Upper lobe of left lung (tissue), 4 donors: ENCODE results near the gene TNNC1.
A peak's percentile ranks its signal among the peaks of the same experiment; 100 is the strongest.

Experiments
- EP300 ChIP-seq, 4 donors: sonication (generic); formaldehyde crosslinking; IDR thresholded peaks; one replicate each; pipeline ENCODE4 v1.5.1; 2017; ENCODE audit warnings: antibody characterized with exemption in 4 of 4, control low read depth in 2 of 4
- POLR2A ChIP-seq, 4 donors: fragments of 450-650 bp; IDR thresholded peaks; one replicate each; pipeline ENCODE4 v1.5.1; 2016 to 2017; ENCODE audit warnings: antibody characterized with exemption in 4 of 4, mild to moderate bottlenecking in 2 of 4
- POLR2AphosphoS5 ChIP-seq, 2 donors: sonication (generic); formaldehyde crosslinking; IDR thresholded peaks; one replicate each; pipeline ENCODE4 v1.5.1; 2017; ENCODE audit warnings: antibody characterized with exemption in 2 of 2
- TF ChIP-seq, protein P1 (sequence below), 6 experiments: fragments of 450-650 bp in 4 of 6; fragments of 200-600 bp in 2 of 6; sonication (generic) in 2 of 6; IDR thresholded peaks; one replicate each; pipeline ENCODE4 v1.5.1; 2016 to 2019; ENCODE audit warnings: antibody characterized with exemption in 6 of 6

DNA sequence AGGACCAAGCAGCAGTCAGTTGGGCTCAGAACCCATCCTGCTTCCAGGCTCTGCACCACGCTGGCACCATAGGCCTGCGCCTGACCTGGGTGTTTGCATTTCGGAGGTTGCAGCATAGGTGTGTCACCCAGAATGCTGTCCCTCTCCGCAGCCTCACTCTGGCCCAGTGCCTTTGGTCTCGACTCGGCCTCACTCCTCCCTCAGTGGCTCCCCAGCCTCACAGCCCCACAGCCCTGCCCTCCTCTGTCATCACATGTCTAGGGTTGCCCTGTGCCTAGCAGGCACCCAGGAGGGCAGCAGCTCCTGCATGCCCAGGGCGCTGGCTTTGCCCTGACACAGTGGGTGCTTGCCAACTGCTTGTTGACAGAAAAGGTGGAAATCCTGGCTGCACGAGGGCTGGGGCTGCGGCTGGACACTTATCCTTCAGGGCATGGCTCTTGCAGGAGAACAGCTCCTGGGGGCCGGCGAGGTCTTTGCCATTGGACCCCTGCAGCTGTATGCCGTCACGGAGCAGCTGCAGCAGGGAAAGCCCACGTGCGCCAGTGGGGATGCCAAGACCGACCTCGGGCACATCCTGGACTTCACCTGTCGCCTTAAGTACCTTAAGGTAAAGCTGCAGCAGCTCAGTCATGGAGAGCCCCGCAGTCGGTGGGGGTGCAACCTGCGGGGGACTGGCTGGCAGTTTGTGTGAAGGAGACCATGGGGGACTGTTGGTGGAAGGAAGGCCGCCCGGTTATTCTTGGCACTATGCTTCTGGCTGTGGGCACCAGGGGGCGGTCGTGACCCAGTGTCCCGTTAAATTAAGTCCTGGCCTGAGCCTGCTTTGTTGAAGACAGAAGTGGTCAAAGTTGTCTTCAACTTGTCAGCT is 17.8 kb upstream of the TNNC1 start:
- no peak for TF ChIP-seq POLR2A (IDR thresholded peaks at IDR 0.05)
- TF ChIP-seq, protein P1, sequence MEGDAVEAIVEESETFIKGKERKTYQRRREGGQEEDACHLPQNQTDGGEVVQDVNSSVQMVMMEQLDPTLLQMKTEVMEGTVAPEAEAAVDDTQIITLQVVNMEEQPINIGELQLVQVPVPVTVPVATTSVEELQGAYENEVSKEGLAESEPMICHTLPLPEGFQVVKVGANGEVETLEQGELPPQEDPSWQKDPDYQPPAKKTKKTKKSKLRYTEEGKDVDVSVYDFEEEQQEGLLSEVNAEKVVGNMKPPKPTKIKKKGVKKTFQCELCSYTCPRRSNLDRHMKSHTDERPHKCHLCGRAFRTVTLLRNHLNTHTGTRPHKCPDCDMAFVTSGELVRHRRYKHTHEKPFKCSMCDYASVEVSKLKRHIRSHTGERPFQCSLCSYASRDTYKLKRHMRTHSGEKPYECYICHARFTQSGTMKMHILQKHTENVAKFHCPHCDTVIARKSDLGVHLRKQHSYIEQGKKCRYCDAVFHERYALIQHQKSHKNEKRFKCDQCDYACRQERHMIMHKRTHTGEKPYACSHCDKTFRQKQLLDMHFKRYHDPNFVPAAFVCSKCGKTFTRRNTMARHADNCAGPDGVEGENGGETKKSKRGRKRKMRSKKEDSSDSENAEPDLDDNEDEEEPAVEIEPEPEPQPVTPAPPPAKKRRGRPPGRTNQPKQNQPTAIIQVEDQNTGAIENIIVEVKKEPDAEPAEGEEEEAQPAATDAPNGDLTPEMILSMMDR (IDR thresholded peaks at IDR 0.05) = peak; percentile 60 to 83 (median 72)
- TF ChIP-seq EP300 (IDR thresholded peaks at IDR 0.05) = no peak
- TF ChIP-seq POLR2AphosphoS5 (IDR thresholded peaks at IDR 0.05) = no peak
